AG04450 (cell line): ENCODE data around the gene EXOC4. TPM values are rescaled to one million over a fixed set of nuclear protein-coding genes. Genes with fewer than 3 reads are reported as not detected.

Source experiments
- CTCF ChIA-PET: fragments of 300-600, 350-600 bp; formaldehyde crosslinking; extraction: SDS; loops from one replicate; lab custom pipeline; 2022; ENCODE audit warnings: antibody characterized with exemption, inconsistent platforms; lab: Charles Lee
- POLR2A ChIA-PET: fragments of 350-600 bp; formaldehyde crosslinking; extraction: SDS; loops from one replicate; lab custom pipeline; 2021; ENCODE audit warnings: antibody characterized with exemption, inconsistent platforms; lab: Yijun Ruan, JAX
- DNase-seq: peaks from one replicate; pipeline ENCODE4 v3.0.0-alpha.2; 2011; ENCODE audit warnings: low read depth, low spot score
- H3K27ac ChIP-seq: one replicate; pipeline ENCODE4 v1.5.1; 2012; ENCODE audit warnings: low read depth, low read length, control low read depth
- H3K27me3 ChIP-seq: one replicate; pipeline ENCODE4 v1.6.0; 2012; ENCODE audit warnings: low read length; ENCODE audit not compliant: control insufficient read depth, insufficient read depth
- H3K4me3 ChIP-seq: 2 replicates; pipeline ENCODE4 v1.5.1; 2011; ENCODE audit warnings: mild to moderate bottlenecking, low read depth, low read length, control low read depth
- H3K9me3 ChIP-seq: 2 replicates; pipeline ENCODE4 v1.5.1; 2012; ENCODE audit warnings: low read length; ENCODE audit not compliant: control insufficient read depth, insufficient read depth
- CTCF ChIP-seq: IDR thresholded peaks from 2 replicates; pipeline ENCODE4 v1.5.1; 2011; ENCODE audit warnings: low read depth, low read length, control low read depth, inconsistent platforms
- polyA plus RNA-seq: library from polyadenylated mRNA; depleted of rRNA; stranded (reverse); fragments of >200 nt; gene quantifications from 2 replicates; pipeline ENCODE4 v1.2.3, GENCODE V29; 2011

Gene EXOC4
- polyA plus RNA-seq, 1 experiment = 73.5 TPM

- Histone ChIP-seq H3K27ac (no peak overlapping the region), H3K4me3 (no peak overlapping the region), H3K27me3 (no peaks in the 10 kb centered on the region), H3K9me3 (no peaks in the 10 kb centered on the region)
- DNase-seq = no peak
- POLR2A ChIA-PET = no interaction called here
- CTCF ChIA-PET = no interaction called here
- TF ChIP-seq CTCF = no peak
These were observed 282.4 kb downstream of the EXOC4 start for GRCh38 chr7:133535308-133535707.

GRCh38 chr7:133536450-133536849 is 283.6 kb downstream of the EXOC4 start:
- DNase-seq = no peak
- H3K4me3 ChIP-seq = no peak overlapping the region
- CTCF ChIA-PET = no interaction called here

GRCh38 chr7:133539016-133539415 is 286.1 kb downstream of the EXOC4 start:
- no peaks in the 10 kb centered on the region for H3K27me3 ChIP-seq
- H3K27ac ChIP-seq = no peak overlapping the region
- ChIA-PET POLR2A (no interaction called here), CTCF (no interaction called here)
- H3K4me3 ChIP-seq = no peak overlapping the region
- DNase-seq = no peak
- TF ChIP-seq CTCF = no peak
- no peaks in the 10 kb centered on the region for H3K9me3 ChIP-seq

More at GRCh38 chr7:133536450-133536849, 283.6 kb downstream of the EXOC4 start:
- POLR2A ChIA-PET = no interaction called here
- Histone ChIP-seq H3K27ac (no peak overlapping the region), H3K27me3 (no peaks in the 10 kb centered on the region), H3K9me3 (no peaks in the 10 kb centered on the region)
- no peak for TF ChIP-seq CTCF

- no peaks in the 10 kb centered on the region for H3K9me3 ChIP-seq
- ChIA-PET CTCF (no interaction called here), POLR2A (no interaction called here)
- no peak overlapping the region for H3K27ac ChIP-seq
- DNase-seq = no peak
- no peak for TF ChIP-seq CTCF
- no peak overlapping the region for H3K4me3 ChIP-seq
- H3K27me3 ChIP-seq = no peaks in the 10 kb centered on the region
These were observed 287.4 kb downstream of the EXOC4 start for GRCh38 chr7:133540096-133540860.

GRCh38 chr7:133542209-133542780 is 289.4 kb downstream of the EXOC4 start:
- Histone ChIP-seq H3K27ac (no peak overlapping the region), H3K4me3 (no peak overlapping the region), H3K27me3 (no peaks in the 10 kb centered on the region), H3K9me3 (no peaks in the 10 kb centered on the region)
- CTCF ChIA-PET = interaction anchor here (1.3 kb wide), 1 partner anchor 312 kb away, joined by 3 read pairs; no protein-coding TSS in a partner anchor
- POLR2A ChIA-PET = no interaction called here
- no peak for DNase-seq
- TF ChIP-seq CTCF = no peak
